H7 (cell line): Measurements from ENCODE around the gene PTPRN2. TPM values are rescaled to one million over a fixed set of nuclear protein-coding genes. Genes with fewer than 3 reads are reported as not detected.
"Not testable (repeated sequence)": the region's sequence is repeated elsewhere in the genome, so short reads cannot be mapped to it uniquely, and the experiment has no call there.

ENCODE experiments used
- DNase-seq: peaks from one replicate; pipeline ENCODE4 v3.0.0; 2012
- H3K27me3 ChIP-seq: 2 replicates; pipeline ENCODE4 v1.6.0; 2011; ENCODE audit warnings: mild to moderate bottlenecking, low read length; ENCODE audit not compliant: control insufficient read depth, insufficient read depth
- H3K36me3 ChIP-seq: replicated peaks from 2 replicates; pipeline ENCODE4 v1.5.1; 2011; ENCODE audit warnings: low read length; ENCODE audit not compliant: control insufficient read depth, insufficient read depth
- H3K4me3 ChIP-seq: 2 replicates; pipeline ENCODE4 v1.5.1; 2011; ENCODE audit warnings: low read depth, mild to moderate bottlenecking, control low read depth, low read length, moderate library complexity; ENCODE audit not compliant: insufficient read depth
- total RNA-seq: library from RNA; depleted of rRNA; stranded (reverse); fragments of >200 nt; shearing (Covaris generic); gene quantifications from 2 replicates; pipeline ENCODE4 v1.2.3, GENCODE V29; 2014

The PTPRN2 gene
- total RNA-seq, 1 experiment from 2014 or later, result 0.80 TPM

DNA sequence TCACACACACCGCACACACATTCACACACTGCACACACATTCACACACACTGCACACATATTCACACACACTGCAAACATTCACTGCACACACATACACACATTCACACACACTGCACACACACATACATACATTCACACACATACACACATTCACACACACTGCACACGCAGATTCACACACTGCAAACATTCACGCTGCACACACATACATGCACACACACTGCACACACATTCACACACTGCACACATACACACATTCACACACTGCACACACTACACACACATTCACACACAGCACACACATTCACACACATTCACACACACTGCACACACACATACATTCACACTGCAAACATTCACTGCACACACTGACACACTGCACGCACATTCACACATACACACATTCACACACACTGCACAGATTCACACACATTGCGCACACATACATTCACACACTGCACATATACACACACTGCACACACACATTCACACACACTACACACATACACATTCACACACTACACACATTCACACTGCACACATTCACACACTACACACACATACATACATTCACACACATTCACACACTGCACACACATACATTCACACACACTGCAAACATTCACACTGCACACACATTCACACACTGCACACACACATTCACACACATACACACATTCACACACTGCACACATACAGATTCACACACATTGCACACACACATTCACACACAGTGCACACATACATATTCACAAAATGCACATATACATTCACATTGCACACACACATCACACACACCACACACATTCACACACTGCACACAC is 325.1 kb downstream of the PTPRN2 start:
- Histone ChIP-seq H3K27me3 (no peaks in the 10 kb centered on the region), H3K4me3 (no peak overlapping the region), H3K36me3 (no peaks in the 10 kb centered on the region; the same call in 1 of the 2 replicates)
- no peak for DNase-seq

DNA sequence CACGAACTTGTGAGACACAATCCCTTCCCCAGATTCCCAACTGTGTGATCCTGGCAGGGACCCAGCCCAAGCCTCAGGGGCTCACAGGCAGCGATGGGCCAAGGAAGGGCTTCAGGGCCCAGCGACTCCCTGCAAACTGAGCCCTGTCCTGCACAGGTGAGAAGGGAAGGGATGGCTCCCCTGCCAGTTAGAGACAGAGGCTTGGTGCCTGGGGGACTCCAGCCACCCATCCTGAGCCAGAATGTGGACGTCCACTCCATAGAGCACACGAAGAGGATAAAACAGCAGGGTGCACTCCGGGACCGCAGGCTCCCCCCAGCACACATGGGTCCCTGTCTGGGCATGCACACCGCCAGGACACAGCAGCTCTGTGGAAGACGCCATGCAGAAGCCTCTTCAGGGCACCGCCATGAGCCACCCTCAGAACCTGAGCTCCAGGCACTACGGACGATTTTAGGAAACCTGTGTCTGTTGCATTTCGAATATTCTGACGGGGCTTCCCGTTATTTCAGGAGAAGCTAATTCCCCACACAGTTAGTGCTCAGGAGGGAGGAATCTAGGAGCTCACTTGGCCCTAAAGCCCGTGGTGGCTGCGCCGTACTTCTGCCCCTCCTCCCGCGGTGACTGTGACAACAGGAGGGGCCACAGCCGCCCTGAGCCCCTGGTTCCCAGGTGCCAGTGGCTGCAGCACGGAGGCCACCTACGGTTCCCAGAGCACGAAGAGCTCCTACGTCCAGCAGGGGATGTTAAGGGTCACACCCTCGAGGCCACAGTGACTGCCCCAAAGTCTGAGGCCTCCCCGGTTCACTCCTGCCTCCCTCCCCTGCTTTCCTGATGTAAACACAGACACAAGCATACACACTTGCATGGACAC is 326.0 kb downstream of the PTPRN2 start:
- no peak for DNase-seq
- no peaks in the 10 kb centered on the region; the same call in 1 of the 2 replicates for H3K36me3 ChIP-seq
- no peak overlapping the region for H3K4me3 ChIP-seq
- H3K27me3 ChIP-seq, result no peaks in the 10 kb centered on the region

DNA sequence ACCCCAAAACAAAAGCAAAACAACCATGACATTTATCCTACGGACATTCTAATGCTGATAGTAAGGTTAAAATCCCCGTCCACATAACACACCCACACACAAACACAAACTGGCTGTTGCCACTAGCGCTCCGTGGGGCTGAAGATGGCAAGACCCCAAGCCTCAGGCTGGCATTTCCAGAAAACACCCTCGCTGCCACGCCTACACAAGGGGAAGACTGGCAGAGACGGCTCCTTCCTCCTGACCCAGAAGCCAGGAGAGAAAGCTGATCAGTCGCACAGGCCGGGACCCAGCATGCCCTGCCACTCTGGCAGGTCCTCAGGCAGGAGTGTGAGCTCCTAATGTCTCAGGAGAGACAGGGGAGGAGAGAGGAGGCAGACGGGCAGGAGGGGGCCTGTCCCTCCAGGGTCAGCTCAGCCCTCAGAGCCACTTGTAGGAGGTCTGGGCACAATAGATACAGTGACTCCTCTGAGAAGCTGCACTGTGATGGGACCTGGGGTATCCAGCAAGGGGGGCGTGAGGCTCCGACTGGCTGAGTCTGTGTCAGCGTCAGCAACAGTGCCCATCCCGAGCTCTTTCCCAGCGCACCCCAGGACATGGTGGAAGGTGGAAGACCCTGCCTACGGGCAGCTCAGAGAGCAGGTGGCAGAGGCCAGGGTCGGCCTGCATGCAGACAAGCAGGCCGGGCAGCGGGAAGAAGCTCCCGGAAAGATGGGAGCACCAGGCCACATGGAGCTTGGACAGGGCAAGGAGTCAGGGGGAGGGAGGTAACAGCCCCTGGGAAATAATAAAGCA is 326.9 kb downstream of the PTPRN2 start:
- Histone ChIP-seq H3K4me3 (no peak overlapping the region), H3K27me3 (no peaks in the 10 kb centered on the region), H3K36me3 (no peaks in the 10 kb centered on the region; the same call in 1 of the 2 replicates)
- DNase-seq, result no peak

DNA sequence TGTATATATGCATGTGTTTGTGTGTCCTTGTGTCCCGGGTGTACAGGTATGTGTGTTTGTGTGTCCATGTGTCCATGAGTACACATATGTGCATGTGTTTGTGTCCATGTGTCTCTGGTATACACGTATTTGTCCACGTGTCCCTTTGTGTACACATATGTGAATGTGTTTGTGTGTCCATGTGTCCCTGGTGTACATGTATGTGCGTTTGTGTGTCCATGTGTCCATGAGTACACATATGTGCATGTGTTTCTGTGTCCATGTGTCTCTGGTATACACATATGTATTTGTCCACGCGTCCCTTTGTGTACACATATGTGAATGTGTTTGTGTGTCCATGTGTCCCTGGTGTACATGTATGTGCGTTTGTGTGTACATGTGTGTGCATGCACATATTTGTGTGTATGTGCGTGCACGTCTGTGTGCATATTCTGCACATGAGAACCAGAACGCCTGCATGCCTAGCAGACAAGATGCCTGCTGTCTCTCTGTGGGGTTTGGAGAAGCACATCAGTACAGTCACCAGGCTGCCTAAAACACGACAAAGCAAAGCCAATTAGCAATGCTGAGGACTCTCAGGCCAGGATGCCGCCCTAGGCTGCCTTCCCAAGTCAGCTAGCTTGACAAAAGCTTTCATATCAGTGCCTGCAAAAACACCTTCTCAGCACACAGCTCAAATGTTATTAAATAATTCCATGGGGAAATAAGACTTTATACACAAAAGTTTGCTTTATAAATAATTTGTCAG is 327.8 kb downstream of the PTPRN2 start:
- Histone ChIP-seq H3K36me3 (no peaks in the 10 kb centered on the region; the same call in 1 of the 2 replicates), H3K27me3 (no peaks in the 10 kb centered on the region), H3K4me3 (no peak overlapping the region)
- DNase-seq, result peak; percentile 64

DNA sequence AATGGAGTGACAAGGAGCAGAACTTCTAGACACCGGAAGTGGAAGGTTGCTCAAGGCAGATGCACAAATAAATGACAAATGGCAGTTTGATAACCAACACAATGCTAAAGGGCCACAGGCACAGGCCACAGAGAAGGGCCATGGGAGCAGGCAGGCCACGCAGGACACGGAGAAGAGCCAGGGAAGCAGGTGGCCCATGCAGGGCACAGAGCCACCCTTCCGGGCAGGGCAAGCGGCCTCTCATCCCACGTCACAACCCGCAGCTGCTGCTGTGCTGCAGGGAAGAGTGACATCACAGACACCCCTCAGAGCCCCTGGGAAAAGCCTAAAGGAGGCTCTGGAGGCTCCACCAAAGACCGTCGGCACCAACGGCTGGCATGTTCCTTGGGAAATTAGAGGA is 328.5 kb downstream of the PTPRN2 start:
- Histone ChIP-seq H3K27me3 (no peaks in the 10 kb centered on the region), H3K4me3 (no peak overlapping the region), H3K36me3 (no peaks in the 10 kb centered on the region; the same call in 1 of the 2 replicates)
- no peak for DNase-seq

DNA sequence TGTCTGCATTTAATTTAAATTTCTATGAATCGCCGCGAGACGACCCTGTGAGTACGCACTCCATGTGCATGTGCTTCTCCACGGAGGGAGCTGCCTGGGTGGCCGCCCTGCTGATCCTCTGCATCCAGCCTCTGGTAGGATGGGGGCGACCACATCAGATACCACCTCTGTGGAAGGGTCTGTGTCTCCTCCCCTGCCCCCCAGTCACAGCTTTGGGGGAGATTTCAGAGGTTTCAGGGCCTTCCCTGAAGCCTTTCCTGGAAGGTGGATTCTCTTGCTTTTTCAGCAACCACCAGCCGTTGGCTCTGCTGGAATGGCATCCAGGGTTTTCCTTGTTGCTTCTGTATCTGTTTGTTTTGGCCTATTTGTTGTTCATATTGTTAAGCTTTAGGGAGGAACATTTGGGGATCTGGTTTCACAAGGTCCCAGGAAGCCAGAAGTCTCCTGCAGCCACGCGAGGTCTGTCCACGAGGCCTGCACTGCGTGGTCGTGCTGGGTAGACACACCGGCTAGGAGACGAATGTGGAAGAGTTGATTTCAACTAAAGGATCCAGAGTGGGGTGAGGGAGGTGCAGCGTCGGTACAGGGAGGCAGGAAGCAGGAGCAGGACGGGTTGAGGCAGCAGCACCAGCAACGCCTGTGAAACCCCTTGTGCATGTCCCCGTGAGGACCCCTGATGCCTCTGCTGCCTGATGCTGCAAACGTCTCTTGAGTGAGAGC is 329.1 kb downstream of the PTPRN2 start:
- Histone ChIP-seq H3K36me3 (no peaks in the 10 kb centered on the region; the same call in 1 of the 2 replicates), H3K4me3 (no peak overlapping the region), H3K27me3 (no peaks in the 10 kb centered on the region)
- DNase-seq, result no peak

DNA sequence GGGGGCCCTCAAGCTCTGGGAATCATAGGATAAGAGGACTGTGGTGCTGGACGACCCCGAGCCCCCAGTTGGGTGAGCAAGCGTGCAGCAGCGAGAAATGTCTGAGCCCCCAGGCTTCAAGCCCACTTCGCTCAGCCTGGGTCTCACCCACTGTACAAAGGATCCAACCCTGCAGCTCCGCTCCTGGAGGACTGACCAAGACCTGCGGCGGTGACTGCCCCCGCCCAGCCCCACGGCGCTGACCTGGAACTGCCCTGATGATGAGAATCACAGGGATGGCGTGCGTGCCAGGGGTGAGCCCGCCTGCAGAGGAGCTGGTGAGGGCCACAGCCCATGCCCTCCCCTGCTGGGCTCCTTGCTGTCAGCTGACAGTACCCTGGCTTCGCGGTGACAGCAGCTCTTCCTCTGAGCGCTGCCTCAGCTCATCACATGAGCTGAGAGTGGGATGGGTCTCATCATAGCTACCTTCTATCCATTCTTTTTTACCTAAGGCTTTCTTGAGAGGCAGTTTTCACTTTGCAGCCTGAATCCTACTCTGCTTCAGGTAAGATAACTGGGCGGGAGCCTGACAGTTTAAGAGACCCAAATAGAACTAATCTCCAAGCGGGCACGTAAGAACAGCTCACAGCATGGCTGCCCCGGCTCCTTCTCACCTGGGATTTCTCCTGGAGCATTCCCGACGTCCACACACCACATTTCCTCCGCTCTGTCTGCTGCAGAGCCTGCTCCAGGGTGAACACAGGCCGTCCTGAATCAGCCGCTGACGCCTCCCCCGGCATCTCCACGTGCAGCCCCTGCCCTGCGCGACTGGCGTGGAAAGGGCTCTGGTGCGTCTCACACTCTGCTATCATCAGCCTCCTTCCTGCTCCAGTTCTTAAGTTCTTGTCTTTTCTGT is 329.9 kb downstream of the PTPRN2 start:
- no peak overlapping the region for H3K4me3 ChIP-seq
- H3K36me3 ChIP-seq, result no peaks in the 10 kb centered on the region; the same call in 1 of the 2 replicates
- DNase-seq, result no peak
- H3K27me3 ChIP-seq, result no peaks in the 10 kb centered on the region

DNA sequence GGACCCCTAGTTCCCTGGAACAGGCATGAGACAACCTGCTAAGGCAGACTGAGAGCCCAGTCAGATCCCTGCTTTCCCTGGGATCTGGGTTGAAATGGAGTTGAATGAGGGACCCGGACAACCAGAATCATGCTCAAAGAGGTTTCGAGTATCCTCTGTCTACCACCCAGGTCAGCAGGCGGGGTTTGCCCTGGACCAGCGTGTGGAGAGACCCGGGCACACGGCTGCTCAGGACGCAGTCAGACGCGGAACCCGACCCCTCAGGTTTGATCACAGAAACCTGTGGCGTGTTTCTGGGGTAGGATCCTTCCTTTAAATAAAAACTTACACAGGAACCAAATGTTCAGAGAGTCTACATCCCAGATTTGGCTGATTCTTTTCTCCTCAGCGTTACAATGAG is 330.6 kb downstream of the PTPRN2 start:
- Histone ChIP-seq H3K4me3 (no peak overlapping the region), H3K36me3 (no peaks in the 10 kb centered on the region), H3K27me3 (no peaks in the 10 kb centered on the region)
- no peak for DNase-seq

DNA sequence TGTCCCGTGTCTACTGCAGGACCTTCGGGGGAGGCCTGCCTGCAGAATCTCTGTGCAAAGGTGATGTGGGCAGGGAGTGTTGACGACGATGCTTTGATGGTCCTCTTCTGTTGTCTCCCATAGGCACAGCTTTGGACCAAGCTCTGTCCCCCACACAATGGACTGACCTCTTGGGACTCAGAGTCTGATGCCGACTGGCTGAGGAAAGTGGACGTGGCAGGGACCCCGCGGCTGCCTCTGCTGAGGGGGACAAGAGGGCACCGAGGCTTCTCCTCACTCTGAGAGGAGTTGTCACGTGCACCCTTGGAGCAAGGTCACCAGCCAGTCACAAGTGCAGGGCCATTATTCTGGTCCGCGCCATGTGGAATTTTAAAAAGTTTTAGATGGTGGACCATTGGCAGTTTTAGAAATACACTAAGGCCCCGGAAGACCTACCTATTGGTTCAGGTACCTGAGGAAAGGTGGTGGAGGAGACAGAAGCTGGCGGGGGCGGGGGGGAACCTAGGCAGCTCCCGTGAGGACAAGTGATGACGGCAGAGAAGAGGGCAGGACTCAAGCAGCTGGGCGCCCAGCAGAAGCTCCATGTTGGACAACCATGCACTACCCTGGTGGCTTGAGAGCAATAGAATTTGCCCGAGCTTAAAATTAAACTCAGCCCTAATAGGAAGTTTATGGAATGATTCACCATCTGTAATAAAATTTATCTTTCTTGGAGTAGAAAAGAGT is 331.4 kb downstream of the PTPRN2 start:
- H3K27me3 ChIP-seq, result no peaks in the 10 kb centered on the region
- no peak for DNase-seq
- no peak overlapping the region for H3K4me3 ChIP-seq
- no peaks in the 10 kb centered on the region for H3K36me3 ChIP-seq

DNA sequence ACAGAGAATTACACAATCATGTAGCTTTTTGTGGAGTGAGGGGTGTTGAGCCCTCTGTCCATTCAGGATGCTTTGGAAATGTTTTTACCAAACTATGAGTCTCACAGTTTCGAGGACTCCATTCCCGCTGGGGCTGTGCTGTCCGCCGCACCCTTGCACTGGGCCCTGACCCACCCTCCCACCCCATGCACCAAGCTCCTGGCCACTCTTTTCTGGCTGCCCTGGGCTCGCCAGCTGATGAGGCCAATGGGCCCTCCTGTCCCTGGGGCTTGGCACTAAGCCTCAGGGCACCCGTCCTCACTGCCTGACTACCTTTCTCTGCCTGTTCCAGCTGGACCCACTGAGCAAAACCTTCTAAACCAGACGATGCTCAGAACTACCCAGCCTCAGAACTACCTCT is 332.1 kb downstream of the PTPRN2 start:
- no peaks in the 10 kb centered on the region for H3K36me3 ChIP-seq
- no peak overlapping the region for H3K4me3 ChIP-seq
- DNase-seq, result no peak
- H3K27me3 ChIP-seq, result no peaks in the 10 kb centered on the region

DNA sequence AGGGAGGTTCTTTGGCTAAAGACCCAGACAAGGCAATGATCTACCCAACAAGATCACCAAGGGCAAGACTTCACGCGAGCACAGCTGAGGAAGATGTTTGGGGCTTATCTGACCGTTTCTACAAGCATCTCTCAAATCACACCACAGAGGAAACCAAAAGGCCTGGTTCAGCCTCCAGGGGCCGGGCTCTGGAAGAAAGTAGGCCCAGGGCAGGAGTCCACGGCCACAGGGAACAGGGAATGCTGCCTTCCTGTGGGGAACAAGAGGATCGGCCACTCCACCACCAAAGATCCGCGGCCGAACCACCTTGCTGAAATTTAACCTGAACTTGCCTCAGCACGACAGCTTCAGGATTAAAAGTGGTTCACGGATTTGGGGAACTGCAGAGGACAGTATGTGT is 332.5 kb downstream of the PTPRN2 start:
- Histone ChIP-seq H3K4me3 (no peak overlapping the region), H3K36me3 (no peaks in the 10 kb centered on the region), H3K27me3 (no peaks in the 10 kb centered on the region)
- peak; percentile 30 for DNase-seq

DNA sequence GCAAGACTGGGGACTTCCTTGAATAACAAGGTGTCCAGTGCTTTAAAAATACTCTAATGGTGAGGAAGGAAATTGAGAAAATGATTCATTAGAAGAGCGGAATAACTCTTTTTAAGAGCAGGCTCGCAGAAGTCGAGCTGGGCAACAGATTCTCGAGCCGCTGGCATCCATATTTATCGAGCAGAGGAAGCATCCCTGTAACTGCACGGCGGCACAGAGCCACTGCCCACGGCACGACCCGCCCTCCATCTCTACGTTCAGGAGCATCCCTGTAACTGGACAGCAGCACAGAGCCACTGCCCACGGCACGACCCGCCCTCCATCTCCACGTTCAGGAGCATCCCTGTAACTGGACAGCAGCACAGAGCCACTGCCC is 334.0 kb downstream of the PTPRN2 start:
- not testable (repeated sequence) for DNase-seq, H3K36me3 ChIP-seq, H3K4me3 ChIP-seq, H3K27me3 ChIP-seq
